Mucosa of descending colon (tissue), 3 donors: ENCODE measurements around the gene FTO. TPM values are rescaled to one million over a fixed set of nuclear protein-coding genes. Genes with fewer than 3 reads are reported as not detected.

Source experiments
- ATAC-seq: fragments of 200-7000 bp; cut with Tn5 transposase; one replicate; pipeline ENCODE4 v1.9.1; 2020; ENCODE audit warnings: mild to moderate bottlenecking, moderate library complexity
- DNase-seq, 3 donors: peaks; one replicate each; pipeline ENCODE4 v3.0.0-alpha.2; 2020
- H3K36me3 ChIP-seq: fragments of 200-600 bp; one replicate; pipeline ENCODE4 v1.8.0; 2021; ENCODE audit warnings: low read depth, mild to moderate bottlenecking
- H3K4me1 ChIP-seq: fragments of 200-600 bp; one replicate; pipeline ENCODE4 v1.8.0; 2021; ENCODE audit warnings: low read depth, mild to moderate bottlenecking
- H3K4me3 ChIP-seq: fragments of 200-600 bp; one replicate; pipeline ENCODE4 v1.8.0; 2021; ENCODE audit warnings: mild to moderate bottlenecking
- H3K9me3 ChIP-seq: fragments of 200-600 bp; one replicate; pipeline ENCODE4 v1.8.0; 2021; ENCODE audit warnings: mild to moderate bottlenecking
- CTCF ChIP-seq: fragments of 200-600 bp; IDR thresholded peaks from one replicate; pipeline ENCODE4 v1.8.0; 2022; ENCODE audit warnings: antibody characterized with exemption, mild to moderate bottlenecking
- intact Hi-C, 2 donors: fragments of 100-400 bp; cut with DNase I in 1 of 2; cut with micrococcal nuclease in 1 of 2; formaldehyde crosslinking; loops; one replicate each; pipeline versions ENCODE4 v1.11.0 to v1.11.1; 2022; cut with DNase I, micrococcal nuclease
- total RNA-seq, 3 donors: library from RNA; stranded (reverse); fragmentation: NEBNext Ultra II Directional in 2 of 3; extraction: Animal tissue kit (Norgen Biotek cat#: 25700) in 2 of 3; gene quantifications; one replicate each; pipeline versions ENCODE4 v1.2.1 to v1.2.4, GENCODE V29; 2021 to 2023
- donor health status: DM: no; HTN: no; CAD: no; lungs with moderate emphysema.
- donor health status: DM: no; HTN: no; CAD: no.
- donor health status: DM: no; HTN: yes; CAD: no.

FTO gene
- total RNA-seq, 3 donors from 2014 or later, result 38.0 to 81.7 (median 39.1) TPM

- Histone ChIP-seq H3K36me3 (no peaks in the 10 kb centered on the region), H3K4me1 (peaks cover 7% of the 10 kb centered on the region), H3K4me3 (no peak overlapping the region), H3K9me3 (no peaks in the 10 kb centered on the region)
- intact Hi-C loops, result no loop called here
- TF ChIP-seq CTCF, result no peak
- DNase-seq, result no peak
- no peak for ATAC-seq
These were observed 249.4 kb downstream of the FTO start for GRCh38 chr16:53953336-53953735.

- no peaks in the 10 kb centered on the region for H3K9me3 ChIP-seq
- no peaks in the 10 kb centered on the region for H3K36me3 ChIP-seq
- ATAC-seq, result no peak
- no peak for TF ChIP-seq CTCF
- peaks cover 7% of the 10 kb centered on the region for H3K4me1 ChIP-seq
- no peak overlapping the region for H3K4me3 ChIP-seq
- DNase-seq, result no peak
- intact Hi-C loops, result no loop called here
These were observed 251.4 kb downstream of the FTO start for GRCh38 chr16:53955221-53955875.

DNA sequence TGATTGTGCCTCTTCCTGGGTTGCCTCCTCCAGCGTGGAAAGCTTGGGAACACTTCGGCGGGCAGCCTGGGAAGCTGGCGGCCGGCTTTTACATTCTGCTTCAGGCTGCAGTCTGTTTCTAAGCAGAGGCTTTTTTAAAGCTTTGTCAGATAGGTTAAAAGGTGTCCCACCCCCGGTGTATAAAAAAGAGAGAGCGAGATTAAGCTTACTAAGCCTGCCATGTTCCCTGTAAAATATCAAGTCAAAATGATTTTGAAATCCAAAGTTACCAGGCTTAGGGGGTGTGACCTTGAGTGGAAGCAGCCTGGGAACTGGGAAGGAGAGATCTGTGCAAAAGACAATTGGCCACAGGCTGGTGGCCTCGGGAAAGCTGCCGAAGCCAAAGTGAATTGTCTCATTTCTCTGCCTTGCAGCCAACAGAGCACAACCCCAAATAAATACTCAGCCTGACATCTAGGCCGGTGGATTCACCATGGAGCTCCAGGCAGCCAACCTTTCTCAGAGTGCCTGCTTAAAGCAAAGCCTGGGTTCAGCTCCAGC lies 254.5 kb downstream of the FTO start:
- DNase-seq (no peak), ATAC-seq (no peak)
- intact Hi-C loops, result no loop called here
- TF ChIP-seq CTCF, result no peak
- no peaks in the 10 kb centered on the region for H3K4me1 ChIP-seq
- H3K9me3 ChIP-seq, result no peaks in the 10 kb centered on the region
- no peak overlapping the region for H3K4me3 ChIP-seq
- H3K36me3 ChIP-seq, result no peaks in the 10 kb centered on the region

- Histone ChIP-seq H3K4me3 (no peak overlapping the region), H3K36me3 (no peaks in the 10 kb centered on the region), H3K4me1 (no peaks in the 10 kb centered on the region), H3K9me3 (no peaks in the 10 kb centered on the region)
- TF ChIP-seq CTCF, result no peak
- intact Hi-C loops, result no loop called here
- ATAC-seq, result no peak
- DNase-seq, result no peak
These were observed 256.3 kb downstream of the FTO start for GRCh38 chr16:53960050-53960812.

- Histone ChIP-seq H3K4me3 (no peak overlapping the region), H3K4me1 (no peaks in the 10 kb centered on the region), H3K9me3 (no peaks in the 10 kb centered on the region), H3K36me3 (no peaks in the 10 kb centered on the region)
- intact Hi-C loops, result no loop called here
- no peak for DNase-seq
- no peak for ATAC-seq
- no peak for TF ChIP-seq CTCF
These were observed 257.1 kb downstream of the FTO start for GRCh38 chr16:53960954-53961616.
